Psoas muscle (tissue), 8 donors: Measurements from ENCODE around the gene SUMF1. TPM values are rescaled to one million over a fixed set of nuclear protein-coding genes. Genes with fewer than 3 reads are reported as not detected.
A peak's percentile ranks its signal among the peaks of the same experiment; 100 is the strongest.

Experiments used
- ATAC-seq, 4 donors: fragments of 200-7000 bp; cut with Tn5 transposase; one replicate each; pipeline ENCODE4 v1.9.1; 2020; ENCODE audit warnings: moderate library complexity in 3 of 4, mild to moderate bottlenecking in 2 of 4
- DNase-seq, 2 donors: peaks; one replicate each; pipeline ENCODE4 v3.0.0-alpha.2; 2020
- H3K27ac ChIP-seq: fragments of 200-600 bp; one replicate; pipeline ENCODE4 v1.8.0; 2022
- H3K27me3 ChIP-seq, 3 donors: fragments of 200-600 bp in 1 of 3; one replicate each; pipeline versions ENCODE4 v1.6.1 to v1.8.0; 2013 to 2022; ENCODE audit warnings: low read length in 2 of 3, mild to moderate bottlenecking in 2 of 3, moderate library complexity in 1 of 3; ENCODE audit not compliant: insufficient read depth in 3 of 3
- H3K36me3 ChIP-seq, 2 donors: fragments of 200-600 bp in 1 of 2; one replicate each; pipeline versions ENCODE4 v1.6.1 to v1.8.0; 2013 to 2022; ENCODE audit warnings: low read depth in 1 of 2, mild to moderate bottlenecking in 1 of 2, moderate library complexity in 1 of 2; ENCODE audit not compliant: insufficient read depth in 1 of 2
- H3K4me1 ChIP-seq: fragments of 200-600 bp; one replicate; pipeline ENCODE4 v1.8.0; 2022
- H3K4me3 ChIP-seq: fragments of 200-600 bp; one replicate; pipeline ENCODE4 v1.8.0; 2022; ENCODE audit warnings: mild to moderate bottlenecking
- H3K9me3 ChIP-seq: fragments of 200-600 bp; one replicate; pipeline ENCODE4 v1.8.0; 2022
- WGBS, 3 donors: extraction: QIAGEN DNeasy Blood & Tissue Kit; methylation state at CpG; one replicate each; pipeline versions ENCODE4 v1.1.6 to v1.1.7; 2013; 5-methylcytosine and 5-hydroxymethylcytosine counted together
- intact Hi-C, 2 donors: fragments of 100-400 bp; cut with DNase I; formaldehyde crosslinking; loops; one replicate each; pipeline versions ENCODE4 v1.11.0 to v1.14.2; 2022
- polyA plus RNA-seq, 3 donors: library from polyadenylated mRNA; stranded (reverse); fragments of 200-250 nt; gene quantifications; one replicate each; pipeline ENCODE4 v1.2.3, GENCODE V29; 2013
- total RNA-seq, 4 donors: library from RNA; stranded (reverse); fragmentation: NEBNext Ultra II Directional in 2 of 4; extraction: Animal tissue kit (Norgen Biotek cat#: 25700) in 2 of 4; gene quantifications; one replicate each; pipeline versions ENCODE4 v1.2.1 to v1.2.4, GENCODE V29; 2021 to 2023
- TF ChIP-seq, protein P1 (sequence below): fragments of 200-600 bp; IDR thresholded peaks from one replicate; pipeline ENCODE4 v1.8.0; 2022; ENCODE audit warnings: antibody characterized with exemption
- donor health status: healthy with polysubstance abuse.
- donor health status: DM: no; HTN: no; CAD: no; lungs with moderate emphysema.
- donor health status: Bipolar disorder and iron deficiency.
- donor health status: healthy.
- donor health status: DM: yes; HTN: yes; CAD: no.
- donor health status: DM: no; HTN: no; CAD: no.
- donor health status: DM: no; HTN: no; CAD: no.
- donor health status: DM: yes; HTN: yes; CAD: no.

Gene SUMF1
- total and polyA plus RNA-seq, 7 donors = 3.0 to 7.6 (median 5.0) TPM

DNA sequence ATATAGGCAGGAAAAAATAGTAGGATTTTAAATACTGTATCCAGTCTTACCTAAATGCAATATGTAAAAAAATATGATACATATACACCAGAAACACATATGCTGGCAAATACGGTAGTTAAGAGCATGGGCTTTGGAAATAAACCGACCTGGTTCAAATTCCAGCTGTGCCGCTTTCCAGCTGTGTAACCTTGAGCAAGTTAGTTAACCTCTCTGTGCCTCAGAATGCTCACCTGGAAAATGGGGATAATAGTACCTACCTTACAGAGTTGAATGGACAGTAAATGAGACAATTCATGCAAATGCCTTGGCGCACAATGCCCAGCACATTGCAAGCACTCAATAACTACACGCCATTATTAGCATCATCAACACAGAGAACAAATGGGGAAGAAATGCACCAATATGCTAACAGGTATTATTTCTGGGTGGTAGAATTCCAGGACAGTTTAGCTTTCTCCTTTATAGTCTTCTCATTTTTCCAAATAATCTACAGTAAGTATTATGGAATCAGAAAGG, 50.6 kb downstream of the SUMF1 start:
- no peak overlapping the region for H3K4me3 ChIP-seq
- DNase-seq (no peak), ATAC-seq (no peak)
- no peaks in the 10 kb centered on the region for H3K27me3 ChIP-seq
- intact Hi-C loops = no loop called here
- peak overlapping the region; percentile 84 for H3K27ac ChIP-seq
- 70 to 90% (median 90%) methylated on average over 5 of the region's 5 CpGs for WGBS, 3 donors
- H3K4me1 ChIP-seq = peaks cover 22% of the 10 kb centered on the region
- H3K36me3 ChIP-seq = peaks cover 0 to 15% of the 10 kb centered on the region in 2 donors
- H3K9me3 ChIP-seq = no peaks in the 10 kb centered on the region
- TF ChIP-seq, protein P1, sequence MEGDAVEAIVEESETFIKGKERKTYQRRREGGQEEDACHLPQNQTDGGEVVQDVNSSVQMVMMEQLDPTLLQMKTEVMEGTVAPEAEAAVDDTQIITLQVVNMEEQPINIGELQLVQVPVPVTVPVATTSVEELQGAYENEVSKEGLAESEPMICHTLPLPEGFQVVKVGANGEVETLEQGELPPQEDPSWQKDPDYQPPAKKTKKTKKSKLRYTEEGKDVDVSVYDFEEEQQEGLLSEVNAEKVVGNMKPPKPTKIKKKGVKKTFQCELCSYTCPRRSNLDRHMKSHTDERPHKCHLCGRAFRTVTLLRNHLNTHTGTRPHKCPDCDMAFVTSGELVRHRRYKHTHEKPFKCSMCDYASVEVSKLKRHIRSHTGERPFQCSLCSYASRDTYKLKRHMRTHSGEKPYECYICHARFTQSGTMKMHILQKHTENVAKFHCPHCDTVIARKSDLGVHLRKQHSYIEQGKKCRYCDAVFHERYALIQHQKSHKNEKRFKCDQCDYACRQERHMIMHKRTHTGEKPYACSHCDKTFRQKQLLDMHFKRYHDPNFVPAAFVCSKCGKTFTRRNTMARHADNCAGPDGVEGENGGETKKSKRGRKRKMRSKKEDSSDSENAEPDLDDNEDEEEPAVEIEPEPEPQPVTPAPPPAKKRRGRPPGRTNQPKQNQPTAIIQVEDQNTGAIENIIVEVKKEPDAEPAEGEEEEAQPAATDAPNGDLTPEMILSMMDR = no peak

DNA sequence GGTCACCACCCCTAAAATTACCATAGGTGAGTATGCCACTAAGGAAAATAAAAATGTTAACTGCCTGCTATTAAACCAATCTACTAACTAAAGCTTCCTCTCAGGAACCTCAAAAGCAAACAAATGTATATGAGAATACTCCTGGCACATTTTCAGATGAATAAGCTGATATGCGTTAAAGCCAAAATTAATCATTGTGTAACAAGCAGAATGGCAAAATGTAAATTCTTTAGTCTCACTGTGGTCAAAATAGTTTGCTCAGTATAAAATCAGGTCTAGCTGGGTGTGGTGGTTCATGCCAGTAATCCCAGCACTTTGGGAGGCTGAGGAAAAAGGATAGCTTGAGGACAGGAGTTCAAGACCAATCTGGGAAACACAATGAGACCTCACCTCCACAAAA, 53.6 kb downstream of the SUMF1 start:
- Histone ChIP-seq H3K9me3 (no peaks in the 10 kb centered on the region), H3K4me3 (no peak overlapping the region), H3K4me1 (peaks cover 13% of the 10 kb centered on the region), H3K36me3 (peaks cover 0 to 37% of the 10 kb centered on the region in 2 donors), H3K27ac (no peak overlapping the region), H3K27me3 (no peaks in the 10 kb centered on the region)
- DNase-seq (no peak), ATAC-seq (no peak)
- 95 to 100% (median 99%) methylated on average over 1 of the region's 1 CpG for WGBS, 3 donors
- intact Hi-C loops = no loop called here
- TF ChIP-seq, protein P1 = no peak

DNA sequence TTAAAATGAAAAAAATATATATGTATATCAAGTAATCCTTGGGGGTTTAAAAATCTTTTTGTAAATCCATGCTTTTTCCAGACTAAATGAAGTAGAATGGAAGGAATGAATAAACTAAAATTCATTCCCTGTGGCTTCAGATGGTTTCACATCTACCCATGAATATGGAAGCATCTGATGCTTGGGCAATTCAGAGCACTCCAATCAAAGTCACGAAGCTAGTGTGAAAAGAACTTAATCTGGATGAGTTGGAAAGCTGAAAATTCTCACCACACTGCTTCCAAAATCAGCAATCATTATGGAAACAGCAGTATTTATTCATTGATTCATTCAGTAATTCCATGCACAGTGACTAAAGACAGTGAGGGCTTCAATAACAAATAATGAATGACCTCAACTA, 55.2 kb downstream of the SUMF1 start:
- intact Hi-C loops = no loop called here
- H3K27ac ChIP-seq = no peak overlapping the region

DNA sequence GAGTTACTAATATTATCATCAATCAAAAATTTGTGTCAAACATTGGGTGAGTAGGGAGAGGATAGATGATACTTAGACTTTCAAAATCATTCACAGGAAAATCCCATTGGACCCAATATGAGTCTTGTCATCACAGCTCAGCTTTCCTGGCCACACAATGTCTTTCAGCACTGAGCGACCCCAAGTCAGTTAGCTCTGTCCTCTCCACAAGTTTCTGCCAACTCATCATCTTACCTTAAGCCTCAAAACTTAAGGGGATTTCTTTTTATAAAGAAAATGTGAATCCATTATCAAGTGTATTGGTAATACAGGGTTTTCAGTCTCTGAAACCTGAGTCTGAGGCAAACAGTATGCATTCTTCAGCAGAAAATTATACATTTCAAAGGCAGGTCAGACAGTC, 55.8 kb downstream of the SUMF1 start:
- ATAC-seq = no peak
- H3K36me3 ChIP-seq = peaks cover 0 to 45% of the 10 kb centered on the region in 2 donors

More for the DNA sequence above, 55.2 kb downstream of the SUMF1 start:
- ATAC-seq (no peak), DNase-seq (no peak)
- Histone ChIP-seq H3K9me3 (no peaks in the 10 kb centered on the region), H3K4me3 (no peak overlapping the region), H3K36me3 (peaks cover 0 to 45% of the 10 kb centered on the region in 2 donors), H3K4me1 (peaks cover 6% of the 10 kb centered on the region), H3K27me3 (no peaks in the 10 kb centered on the region)
- TF ChIP-seq, protein P1 = no peak
- 92 to 100% (median 94%) methylated on average over 1 of the region's 1 CpG for WGBS, 3 donors

More for the DNA sequence above, 55.8 kb downstream of the SUMF1 start:
- no peak overlapping the region for H3K27ac ChIP-seq
- no peaks in the 10 kb centered on the region for H3K27me3 ChIP-seq
- TF ChIP-seq, protein P1 = no peak
- no peak overlapping the region for H3K4me3 ChIP-seq
- WGBS, 3 donors = 93 to 97% (median 95%) methylated on average over 1 of the region's 1 CpG
- H3K9me3 ChIP-seq = no peaks in the 10 kb centered on the region
- no peak for DNase-seq
- H3K4me1 ChIP-seq = peaks cover under 1% of the 10 kb centered on the region
- intact Hi-C loops = no loop called here
